ENCODE measurements around the gene RCC2. TPM values are rescaled to one million over a fixed set of nuclear protein-coding genes. Genes with fewer than 3 reads are reported as not detected.

Gene RCC2
- total and polyA plus RNA-seq, 2 donors from 2014 or later = 16.1 to 46.8 TPM

GRCh38 chr1:17438318-17439249 is 893 bp downstream of the RCC2 start:
- intact Hi-C loops (cut with DNase I) = no loop called here
- FAIRE-seq = no peak
- peaks cover 0 to 19% (median 13%) of the 10 kb centered on the region in 3 donors for H3K4me1 ChIP-seq (ENCODE audit: control insufficient read depth in 2 of 3, insufficient read depth in 2 of 3, low read depth in 1 of 3, low read length in 3 of 3)

GRCh38 chr1:17437580-17438317 is 1.7 kb downstream of the RCC2 start:
- Histone ChIP-seq H3K9me3 (ENCODE audit: control insufficient read depth in 2 of 3, insufficient read depth in 1 of 3, low read length in 3 of 3) (no peaks in the 10 kb centered on the region), H3K4me3 (ENCODE audit: low read length in 3 of 3) (peak overlapping the region; percentile 36 to 71 (median 51)), H3K9ac (ENCODE audit: low read length in 3 of 3) (peak overlapping the region in 1 of 3 donors; percentile 68), H3K27me3 (ENCODE audit: control insufficient read depth, insufficient read depth, low read length) (peaks cover 4% of the 10 kb centered on the region), H3K4me1 (ENCODE audit: control insufficient read depth in 2 of 3, insufficient read depth in 2 of 3, low read depth in 1 of 3, low read length in 3 of 3) (peaks cover 0 to 19% (median 13%) of the 10 kb centered on the region in 3 donors), H3K27ac (ENCODE audit: low read depth in 2 of 2, low read length in 2 of 2) (peak overlapping the region in 1 of 2 donors; percentile 78), H3K36me3 (ENCODE audit: control insufficient read depth in 2 of 3, insufficient read depth in 3 of 3, low read length in 3 of 3) (peaks cover 0 to 3% (median 0%) of the 10 kb centered on the region in 3 donors)
- FAIRE-seq (no peak), DNase-seq (peak; percentile 53 to 84 (median 71))
- intact Hi-C loops (cut with DNase I) = no loop called here
- no peak for TF ChIP-seq CTCF (IDR thresholded peaks at IDR 0.05; ENCODE audit: borderline replicate concordance, extremely low read depth, insufficient read depth)

More at GRCh38 chr1:17438318-17439249, 893 bp downstream of the RCC2 start:
- no peak for TF ChIP-seq CTCF (IDR thresholded peaks at IDR 0.05; ENCODE audit: borderline replicate concordance, extremely low read depth, insufficient read depth)
- H3K36me3 ChIP-seq (ENCODE audit: control insufficient read depth in 2 of 3, insufficient read depth in 3 of 3, low read length in 3 of 3) = peaks cover 0 to 3% (median 0%) of the 10 kb centered on the region in 3 donors
- peaks cover 4% of the 10 kb centered on the region for H3K27me3 ChIP-seq (ENCODE audit: control insufficient read depth, insufficient read depth, low read length)
- peak; percentile 61 to 91 (median 79) for DNase-seq
- peak overlapping the region; percentile 83 to 84 (median 83) for H3K4me3 ChIP-seq (ENCODE audit: low read length in 3 of 3)
- H3K9me3 ChIP-seq (ENCODE audit: control insufficient read depth in 2 of 3, insufficient read depth in 1 of 3, low read length in 3 of 3) = no peaks in the 10 kb centered on the region
- H3K9ac ChIP-seq (ENCODE audit: low read length in 3 of 3) = peak overlapping the region; percentile 54 to 61 (median 57)
- peak overlapping the region in 1 of 2 donors; percentile 78 for H3K27ac ChIP-seq (ENCODE audit: low read depth in 2 of 2, low read length in 2 of 2)

DNA sequence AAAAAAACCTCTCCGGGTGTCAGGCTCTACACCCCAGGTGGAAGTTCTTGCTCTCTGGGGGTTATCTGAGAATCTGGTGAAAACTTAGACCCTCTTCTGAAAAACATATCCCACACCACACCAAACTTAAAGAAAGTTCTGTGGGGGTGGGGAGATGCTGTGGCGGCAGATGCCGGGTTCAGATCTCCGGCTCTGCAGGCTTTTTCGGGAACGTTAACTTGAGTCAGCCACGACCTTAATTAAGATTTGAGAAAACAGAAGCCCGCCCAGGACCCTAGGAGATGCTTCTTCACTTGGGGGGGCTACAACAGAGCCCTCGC is 2.3 kb downstream of the RCC2 start:
- FAIRE-seq (no peak), DNase-seq (no peak)
- no peaks in the 10 kb centered on the region for H3K9me3 ChIP-seq (ENCODE audit: control insufficient read depth in 2 of 3, insufficient read depth in 1 of 3, low read length in 3 of 3)
- H3K4me1 ChIP-seq (ENCODE audit: control insufficient read depth in 2 of 3, insufficient read depth in 2 of 3, low read depth in 1 of 3, low read length in 3 of 3) = peaks cover 0 to 19% (median 13%) of the 10 kb centered on the region in 3 donors
- intact Hi-C loops (cut with DNase I) = no loop called here
- peak overlapping the region in 1 of 2 donors; percentile 14 for H3K27ac ChIP-seq (ENCODE audit: low read depth in 2 of 2, low read length in 2 of 2)
- H3K36me3 ChIP-seq (ENCODE audit: control insufficient read depth in 2 of 3, insufficient read depth in 3 of 3, low read length in 3 of 3) = peaks cover 0 to 3% (median 0%) of the 10 kb centered on the region in 3 donors
- peak overlapping the region; percentile 36 to 71 (median 51) for H3K4me3 ChIP-seq (ENCODE audit: low read length in 3 of 3)
- peaks cover 4% of the 10 kb centered on the region for H3K27me3 ChIP-seq (ENCODE audit: control insufficient read depth, insufficient read depth, low read length)
- TF ChIP-seq CTCF (IDR thresholded peaks at IDR 0.05; ENCODE audit: borderline replicate concordance, extremely low read depth, insufficient read depth) = no peak
- peak overlapping the region in 1 of 3 donors; percentile 68 for H3K9ac ChIP-seq (ENCODE audit: low read length in 3 of 3)

All from kidney (tissue), 14 donors.